K562 (cell line): Measurements from ENCODE around the gene PCDHGB1. TPM values are rescaled to one million over a fixed set of nuclear protein-coding genes. Genes with fewer than 3 reads are reported as not detected.

Experiments used
- DPF2 ChIP-seq: fragments of 450-650 bp; IDR thresholded peaks from 2 replicates; pipeline ENCODE4 v1.6.1; 2016
- HMBOX1 ChIP-seq: sonication (generic); IDR thresholded peaks from 2 replicates; pipeline ENCODE4 v1.6.1; 2016
- IRF2 ChIP-seq: sonication (generic); formaldehyde crosslinking; IDR thresholded peaks from 2 replicates; pipeline ENCODE4 v1.8.1; 2022; ENCODE audit warnings: mild to moderate bottlenecking, missing genetic modification reagents
- L3MBTL2 ChIP-seq: fragments of 450-650 bp; IDR thresholded peaks from 2 replicates; pipeline ENCODE4 v1.6.1; 2016; ENCODE audit warnings: mild to moderate bottlenecking, moderate library complexity
- MAFG ChIP-seq: fragments of 450-650 bp; conservative IDR thresholded peaks from 2 replicates; pipeline ENCODE4 v1.6.1; 2016; ENCODE audit warnings: missing genetic modification characterization, missing compliant biosample characterization
- MAZ ChIP-seq, 2 experiments: fragments of 450-650 bp in 1 of 2; sonication (generic) in 1 of 2; formaldehyde crosslinking; IDR thresholded peaks in 1 of 2; conservative IDR thresholded peaks in 1 of 2; 2 replicates each; pipeline versions ENCODE4 v1.4.0 to v1.5.0; 2020; ENCODE audit warnings: mild to moderate bottlenecking in 1 of 2, missing genetic modification reagents in 1 of 2
- MLLT1 ChIP-seq, 2 experiments: fragments of 450-650 bp; IDR thresholded peaks; 2 replicates each; pipeline ENCODE4 v1.6.1; 2016
- NFE2 ChIP-seq: IDR thresholded peaks from 2 replicates; pipeline ENCODE4 v1.6.1; 2014; ENCODE audit warnings: antibody characterized with exemption, low read depth
- NFIC ChIP-seq: fragments of 450-650 bp; IDR thresholded peaks from 2 replicates; pipeline ENCODE4 v1.6.1; 2017; ENCODE audit warnings: mild to moderate bottlenecking, inconsistent platforms
- RNF2 ChIP-seq: sonication (generic); IDR thresholded peaks from 2 replicates; pipeline ENCODE4 v1.6.1; 2016
- SMARCA5 ChIP-seq: fragments of 450-650 bp; IDR thresholded peaks from 2 replicates; pipeline ENCODE4 v1.6.1; 2016
- STAT6 ChIP-seq: sonication (generic); formaldehyde crosslinking; IDR thresholded peaks from 2 replicates; pipeline ENCODE4 v1.8.1; 2023; ENCODE audit warnings: mild to moderate bottlenecking, missing genetic modification reagents
- TBP ChIP-seq: optimal IDR thresholded peaks from 2 replicates; pipeline ENCODE3; 2011; ENCODE audit warnings: low read depth, low read length, improper control_type of control experiment
- ZBTB11 ChIP-seq, 3 experiments: fragments of 200-800 bp in 1 of 3; fragments of 250-450 bp in 1 of 3; fragments of 450-650 bp in 1 of 3; sonication (Bioruptor Pico) in 1 of 3; sonication (Bioruptor generic) in 1 of 3; formaldehyde crosslinking in 1 of 3; IDR thresholded peaks; 2 replicates each; pipeline versions ENCODE4 v1.6.1 to v1.8.0; 2016 to 2022; ENCODE audit warnings: mild to moderate bottlenecking in 2 of 3, missing genetic modification characterization in 2 of 3, missing compliant biosample characterization in 1 of 3, moderate library complexity in 1 of 3
- ZBTB34 ChIP-seq: fragments of 250-450 bp; sonication (Bioruptor Pico); IDR thresholded peaks from 2 replicates; pipeline ENCODE4 v1.8.0; 2021; ENCODE audit warnings: mild to moderate bottlenecking, moderate library complexity
- ZNF3 ChIP-seq: fragments of 250-450 bp; sonication (Bioruptor Pico); IDR thresholded peaks from 2 replicates; pipeline ENCODE4 v1.5.0; 2021; ENCODE audit warnings: mild to moderate bottlenecking, moderate library complexity
- ZNF766 ChIP-seq: fragments of 200-800 bp; sonication (Bioruptor generic); conservative IDR thresholded peaks from 2 replicates; pipeline ENCODE4 v1.6.1; 2016; ENCODE audit warnings: missing genetic modification characterization, missing compliant biosample characterization
- polyA plus RNA-seq, 8 experiments: library from polyadenylated mRNA; depleted of rRNA in 4 of 8; stranded (reverse) in 5 of 8; unstranded in 3 of 8; fragments of >200 nt; fragmentation: Nextera tagmentation in 2 of 8; fragmentation: Illumina TruSeq in 1 of 8; extraction: Ambion mirVana in 2 of 8; extraction: Trizol in 1 of 8; gene quantifications; 2 replicates each; pipeline versions ENCODE4 v1.2.1 to v1.2.3, GENCODE V29; 2011 to 2014; ENCODE audit warnings: inconsistent platforms in 1 of 8, missing spikeins in 1 of 8
- total RNA-seq, 7 experiments: library from RNA; depleted of rRNA in 6 of 7; stranded (reverse); fragments of >200 nt in 6 of 7; fragmentation: Illumina TruSeq in 2 of 7; extraction: Trizol in 2 of 7; gene quantifications; 2 replicates each; pipeline versions ENCODE4 v1.2.1 to v1.2.3, GENCODE V29; 2011 to 2021; ENCODE audit warnings: low replicate concordance in 1 of 7

Gene PCDHGB1
- total and polyA plus RNA-seq, 9 of the 15 experiments (the other 6 are each of a cell fraction or from before 2014, with no cell fraction given), result 0.06 to 0.20 (median 0.07) TPM; not detected in 2

- TF ChIP-seq STAT6 (no peak), RNF2 (no peak), ZBTB34 (CRISPR knock-in tag) (no peak), ZNF3 (CRISPR knock-in tag) (no peak), ZBTB11 (CRISPR knock-in tag; IDR thresholded peaks at IDR 0.05) (no peak), NFIC (peak; percentile 1; the same call in 1 of the 2 replicates), ZNF766 (CRISPR knock-in tag) (0 out of 2 replicates have a peak, but pooled peaks have one; percentile 29), IRF2 (CRISPR knock-in tag) (no peak), MAFG (tag) (peak; percentile 50; the same call in 1 of the 2 replicates), DPF2 (0 out of 2 replicates have a peak, but pooled peaks have one; percentile 26), HMBOX1 (peak; percentile 33; the same call in 1 of the 2 replicates), L3MBTL2 (peak; percentile 91), MAZ (CRISPR knock-in tag; conservative IDR thresholded peaks at IDR 0.05 in 1 of 2, IDR thresholded peaks at IDR 0.05 in 1 of 2) (peak in 1 of 2 experiments; percentile 66; a peak in 2 of 4 replicates), MLLT1 (IDR thresholded peaks at IDR 0.05) (peak in 1 of 2 experiments; percentile 59; a peak in 1 of 4 replicates), NFE2 (peak; percentile 53; the same call in 1 of the 2 replicates), SMARCA5 (no peak), TBP (peak; percentile 64)
Measured at GRCh38 chr5:141326088-141326854, 23.6 kb upstream of the PCDHGB1 start (continued).
